Measurements from ENCODE around the gene CFL1.

GRCh38 chr11:65857500-65857852 is 504 bp downstream of the CFL1 start:
- TF ChIP-seq POLR2AphosphoS5 (IDR thresholded peaks at IDR 0.05; ENCODE audit: borderline replicate concordance, low read depth, low read length): no peak
- no peak for TF ChIP-seq EZH2 (IDR thresholded peaks at IDR 0.05)
- no peak for TF ChIP-seq FOXP2 (optimal IDR thresholded peaks at IDR 0.05; ENCODE audit: control extremely low read depth, extremely low read length, insufficient read depth)

Data from SK-N-MC (cell line).